GM04504 (cell line): ENCODE data around the gene AACS.
"Not testable (repeated sequence)": the region's sequence is repeated elsewhere in the genome, so short reads cannot be mapped to it uniquely, and the experiment has no call there.

Experiments used
- DNase-seq: peaks from one replicate; pipeline ENCODE4 v3.0.0-alpha.2; 2012; ENCODE audit warnings: low read depth

The AACS gene

GRCh38 chr12:125092108-125092871 lies 27.1 kb downstream of the AACS start:
- no peak for DNase-seq

- DNase-seq, result peak; percentile 10
Measured at GRCh38 chr12:125092872-125093680, 27.8 kb downstream of the AACS start.

GRCh38 chr12:125093681-125094330 lies 28.6 kb downstream of the AACS start:
- no peak for DNase-seq

- DNase-seq, result no peak
Measured at GRCh38 chr12:125096894-125097293, 31.7 kb downstream of the AACS start.

GRCh38 chr12:125097427-125097826 lies 32.2 kb downstream of the AACS start:
- no peak for DNase-seq

GRCh38 chr12:125098676-125099408 lies 33.6 kb downstream of the AACS start:
- DNase-seq, result no peak

GRCh38 chr12:125099409-125099782 lies 34.2 kb downstream of the AACS start:
- no peak for DNase-seq

- no peak for DNase-seq
Measured at GRCh38 chr12:125100551-125101434, 35.6 kb downstream of the AACS start.

GRCh38 chr12:125104982-125105381 lies 39.7 kb downstream of the AACS start:
- DNase-seq, result no peak

- DNase-seq, result no peak
Measured at GRCh38 chr12:125105600-125105999, 40.4 kb downstream of the AACS start.

GRCh38 chr12:125110641-125111360 lies 45.6 kb downstream of the AACS start:
- peak; percentile 21 for DNase-seq

GRCh38 chr12:125111403-125111802 lies 46.2 kb downstream of the AACS start:
- DNase-seq, result no peak

- not testable (repeated sequence) for DNase-seq
Measured at GRCh38 chr12:125112614-125113013, 47.4 kb downstream of the AACS start.

GRCh38 chr12:125113263-125113662 lies 48.0 kb downstream of the AACS start:
- DNase-seq, result no peak

- no peak for DNase-seq
Measured at GRCh38 chr12:125113789-125114188, 48.6 kb downstream of the AACS start.

- DNase-seq, result no peak
Measured at GRCh38 chr12:125114365-125115141, 49.3 kb downstream of the AACS start.

GRCh38 chr12:125120566-125120965 lies 55.3 kb downstream of the AACS start:
- DNase-seq, result no peak

GRCh38 chr12:125121106-125121505 lies 55.9 kb downstream of the AACS start:
- DNase-seq, result no peak

- DNase-seq, result no peak
Measured at GRCh38 chr12:125122668-125123067, 57.4 kb downstream of the AACS start.
